ENCODE data around the gene PSMD1.

The PSMD1 gene

GRCh38 chr2:231213931-231214642 is 157.4 kb downstream of the PSMD1 start:
- DNase-seq = no peak

- no peak for DNase-seq
Observed at GRCh38 chr2:231218366-231218765, 161.7 kb downstream of the PSMD1 start.

- DNase-seq = no peak
Observed at GRCh38 chr2:231219289-231219688, 162.6 kb downstream of the PSMD1 start.

GRCh38 chr2:231221761-231222160 is 165.1 kb downstream of the PSMD1 start:
- DNase-seq = no peak
